ENCODE data around the gene TBX3.

Gene TBX3

GRCh38 chr12:114690267-114691135 lies 6.5 kb upstream of the TBX3 start:
- no peaks in the 10 kb centered on the region for H3K9me3 ChIP-seq (ENCODE audit: control insufficient read depth in 2 of 2, low read length in 2 of 2)
- H3K9ac ChIP-seq (ENCODE audit: low read depth in 1 of 2, low read length in 2 of 2) = no peak overlapping the region
- no peak overlapping the region for H3K27ac ChIP-seq (ENCODE audit: low read depth in 2 of 2, low read length in 2 of 2)
- H3K36me3 ChIP-seq (ENCODE audit: control insufficient read depth in 2 of 2, insufficient read depth in 2 of 2, low read length in 2 of 2) = no peaks in the 10 kb centered on the region
- H3K4me1 ChIP-seq (ENCODE audit: control insufficient read depth in 2 of 2, insufficient read depth in 2 of 2, low read length in 2 of 2) = peaks cover 0 to 2% of the 10 kb centered on the region in 2 donors
- no peak overlapping the region for H3K4me3 ChIP-seq (ENCODE audit: low read length in 2 of 2)
- H3K27me3 ChIP-seq (ENCODE audit: control insufficient read depth in 2 of 2, insufficient read depth in 2 of 2, low read length in 2 of 2) = peaks cover 51 to 79% of the 10 kb centered on the region in 2 donors

GRCh38 chr12:114689075-114689994 lies 5.4 kb upstream of the TBX3 start:
- no peaks in the 10 kb centered on the region for H3K36me3 ChIP-seq (ENCODE audit: control insufficient read depth in 2 of 2, insufficient read depth in 2 of 2, low read length in 2 of 2)
- H3K9ac ChIP-seq (ENCODE audit: low read depth in 1 of 2, low read length in 2 of 2) = no peak overlapping the region
- no peak overlapping the region for H3K27ac ChIP-seq (ENCODE audit: low read depth in 2 of 2, low read length in 2 of 2)
- peaks cover 43 to 74% of the 10 kb centered on the region in 2 donors for H3K27me3 ChIP-seq (ENCODE audit: control insufficient read depth in 2 of 2, insufficient read depth in 2 of 2, low read length in 2 of 2)
- H3K4me3 ChIP-seq (ENCODE audit: low read length in 2 of 2) = no peak overlapping the region
- H3K4me1 ChIP-seq (ENCODE audit: control insufficient read depth in 2 of 2, insufficient read depth in 2 of 2, low read length in 2 of 2) = peaks cover 6 to 8% of the 10 kb centered on the region in 2 donors
- H3K9me3 ChIP-seq (ENCODE audit: control insufficient read depth in 2 of 2, low read length in 2 of 2) = no peaks in the 10 kb centered on the region

DNA sequence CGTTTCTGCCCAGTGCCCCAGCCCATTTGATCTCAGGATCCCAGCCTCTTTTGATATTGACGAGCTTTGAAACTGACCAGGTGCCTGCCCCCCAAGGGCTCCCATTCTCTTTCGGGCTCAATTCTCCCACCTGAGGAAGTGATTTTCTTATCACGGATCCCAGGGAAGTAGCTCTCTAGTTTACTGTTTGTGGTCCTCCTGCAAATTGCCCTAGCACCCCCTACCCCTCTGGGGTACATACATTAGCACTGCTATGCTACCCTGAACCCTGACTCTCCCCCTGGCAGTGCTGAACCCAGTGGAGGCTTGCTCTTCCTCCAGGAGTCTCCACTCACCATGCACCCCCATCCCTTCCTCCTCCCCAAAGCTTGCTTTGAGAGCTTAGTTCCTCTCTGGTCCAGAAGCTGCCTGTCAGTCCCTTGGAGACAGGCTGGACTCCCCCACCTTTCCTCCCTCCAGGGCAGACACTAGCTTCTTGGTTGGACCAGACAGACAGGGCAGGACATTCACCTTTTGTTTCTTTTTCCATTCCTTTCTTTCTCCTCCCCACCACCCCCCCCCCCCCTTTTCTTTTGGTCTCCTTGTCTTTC lies 4.4 kb upstream of the TBX3 start:
- H3K9me3 ChIP-seq (ENCODE audit: control insufficient read depth in 2 of 2, low read length in 2 of 2) = no peaks in the 10 kb centered on the region
- H3K36me3 ChIP-seq (ENCODE audit: control insufficient read depth in 2 of 2, insufficient read depth in 2 of 2, low read length in 2 of 2) = no peaks in the 10 kb centered on the region
- H3K27ac ChIP-seq (ENCODE audit: low read depth in 2 of 2, low read length in 2 of 2) = no peak overlapping the region
- no peak overlapping the region for H3K9ac ChIP-seq (ENCODE audit: low read depth in 1 of 2, low read length in 2 of 2)
- H3K27me3 ChIP-seq (ENCODE audit: control insufficient read depth in 2 of 2, insufficient read depth in 2 of 2, low read length in 2 of 2) = peaks cover 41 to 68% of the 10 kb centered on the region in 2 donors
- H3K4me1 ChIP-seq (ENCODE audit: control insufficient read depth in 2 of 2, insufficient read depth in 2 of 2, low read length in 2 of 2) = peaks cover 6 to 8% of the 10 kb centered on the region in 2 donors
- no peak overlapping the region for H3K4me3 ChIP-seq (ENCODE audit: low read length in 2 of 2)

DNA sequence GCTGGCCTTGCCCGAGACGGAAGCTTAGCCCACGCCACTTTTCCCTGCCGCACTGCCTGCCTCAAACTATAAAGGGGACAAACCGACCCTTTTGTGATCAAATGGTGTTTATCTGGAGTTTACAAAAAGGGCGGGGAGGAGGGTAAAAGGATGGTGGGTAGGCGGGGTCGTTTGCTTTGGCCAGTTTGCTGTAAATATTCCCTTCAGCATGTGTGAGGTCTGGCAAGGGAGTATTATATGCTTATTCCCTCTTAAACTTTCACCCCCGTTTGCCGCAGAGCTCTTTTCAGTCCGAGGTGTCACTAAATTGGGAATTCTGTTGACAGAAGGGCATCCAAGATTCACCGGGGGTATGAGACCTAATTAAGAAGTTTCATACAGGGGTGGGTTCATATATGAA lies 3.8 kb upstream of the TBX3 start:
- Histone ChIP-seq H3K27me3 (ENCODE audit: control insufficient read depth in 2 of 2, insufficient read depth in 2 of 2, low read length in 2 of 2) (peaks cover 37 to 63% of the 10 kb centered on the region in 2 donors), H3K4me1 (ENCODE audit: control insufficient read depth in 2 of 2, insufficient read depth in 2 of 2, low read length in 2 of 2) (peaks cover 6 to 8% of the 10 kb centered on the region in 2 donors)

GRCh38 chr12:114686773-114687500 lies 3.0 kb upstream of the TBX3 start:
- H3K27me3 ChIP-seq (ENCODE audit: control insufficient read depth in 2 of 2, insufficient read depth in 2 of 2, low read length in 2 of 2) = peaks cover 30 to 57% of the 10 kb centered on the region in 2 donors
- H3K9me3 ChIP-seq (ENCODE audit: control insufficient read depth in 2 of 2, low read length in 2 of 2) = no peaks in the 10 kb centered on the region
- no peaks in the 10 kb centered on the region for H3K36me3 ChIP-seq (ENCODE audit: control insufficient read depth in 2 of 2, insufficient read depth in 2 of 2, low read length in 2 of 2)
- H3K9ac ChIP-seq (ENCODE audit: low read depth in 1 of 2, low read length in 2 of 2) = no peak overlapping the region
- peaks cover 8 to 12% of the 10 kb centered on the region in 2 donors for H3K4me1 ChIP-seq (ENCODE audit: control insufficient read depth in 2 of 2, insufficient read depth in 2 of 2, low read length in 2 of 2)
- H3K27ac ChIP-seq (ENCODE audit: low read depth in 2 of 2, low read length in 2 of 2) = no peak overlapping the region
- no peak overlapping the region for H3K4me3 ChIP-seq (ENCODE audit: low read length in 2 of 2)

More for the DNA sequence above, 3.8 kb upstream of the TBX3 start:
- H3K9ac ChIP-seq (ENCODE audit: low read depth in 1 of 2, low read length in 2 of 2) = no peak overlapping the region
- no peaks in the 10 kb centered on the region for H3K36me3 ChIP-seq (ENCODE audit: control insufficient read depth in 2 of 2, insufficient read depth in 2 of 2, low read length in 2 of 2)
- H3K9me3 ChIP-seq (ENCODE audit: control insufficient read depth in 2 of 2, low read length in 2 of 2) = no peaks in the 10 kb centered on the region
- no peak overlapping the region for H3K27ac ChIP-seq (ENCODE audit: low read depth in 2 of 2, low read length in 2 of 2)
- no peak overlapping the region for H3K4me3 ChIP-seq (ENCODE audit: low read length in 2 of 2)

GRCh38 chr12:114686426-114686772 lies 2.4 kb upstream of the TBX3 start:
- Histone ChIP-seq H3K9me3 (ENCODE audit: control insufficient read depth in 2 of 2, low read length in 2 of 2) (no peaks in the 10 kb centered on the region), H3K4me1 (ENCODE audit: control insufficient read depth in 2 of 2, insufficient read depth in 2 of 2, low read length in 2 of 2) (peaks cover 8 to 12% of the 10 kb centered on the region in 2 donors), H3K4me3 (ENCODE audit: low read length in 2 of 2) (no peak overlapping the region), H3K27ac (ENCODE audit: low read depth in 2 of 2, low read length in 2 of 2) (no peak overlapping the region), H3K36me3 (ENCODE audit: control insufficient read depth in 2 of 2, insufficient read depth in 2 of 2, low read length in 2 of 2) (no peaks in the 10 kb centered on the region), H3K27me3 (ENCODE audit: control insufficient read depth in 2 of 2, insufficient read depth in 2 of 2, low read length in 2 of 2) (peaks cover 27 to 53% of the 10 kb centered on the region in 2 donors), H3K9ac (ENCODE audit: low read depth in 1 of 2, low read length in 2 of 2) (no peak overlapping the region)

GRCh38 chr12:114685869-114686268 lies 1.9 kb upstream of the TBX3 start:
- H3K27me3 ChIP-seq (ENCODE audit: control insufficient read depth in 2 of 2, insufficient read depth in 2 of 2, low read length in 2 of 2) = peaks cover 22 to 48% of the 10 kb centered on the region in 2 donors
- H3K4me1 ChIP-seq (ENCODE audit: control insufficient read depth in 2 of 2, insufficient read depth in 2 of 2, low read length in 2 of 2) = peaks cover 8 to 12% of the 10 kb centered on the region in 2 donors
- no peak overlapping the region for H3K4me3 ChIP-seq (ENCODE audit: low read length in 2 of 2)
- no peaks in the 10 kb centered on the region for H3K36me3 ChIP-seq (ENCODE audit: control insufficient read depth in 2 of 2, insufficient read depth in 2 of 2, low read length in 2 of 2)
- no peak overlapping the region for H3K9ac ChIP-seq (ENCODE audit: low read depth in 1 of 2, low read length in 2 of 2)
- H3K9me3 ChIP-seq (ENCODE audit: control insufficient read depth in 2 of 2, low read length in 2 of 2) = no peaks in the 10 kb centered on the region
- peak overlapping the region; percentile 10 to 76 for H3K27ac ChIP-seq (ENCODE audit: low read depth in 2 of 2, low read length in 2 of 2)

DNA sequence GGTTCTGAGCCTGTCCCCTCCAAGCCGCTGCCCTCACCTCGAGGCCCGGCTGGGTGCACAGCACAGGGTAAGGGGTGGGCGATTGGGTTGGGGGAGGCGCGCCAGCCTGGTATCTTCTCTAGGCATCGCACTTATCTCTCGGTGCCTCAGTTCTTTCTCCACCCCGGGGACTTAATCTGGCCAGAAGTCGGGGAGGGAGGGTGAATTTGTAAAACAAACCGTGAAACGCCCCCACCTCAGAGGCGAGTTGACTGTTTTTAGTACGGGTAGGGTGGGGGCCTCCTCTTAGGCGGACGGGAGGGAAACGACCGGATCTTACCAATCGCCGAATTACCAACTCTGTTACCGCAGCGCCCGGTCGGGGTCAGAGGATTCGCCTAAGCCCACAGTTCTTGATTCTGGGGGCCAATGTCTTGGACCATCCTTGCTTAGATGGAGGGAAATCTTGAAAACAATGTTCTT lies 1.4 kb upstream of the TBX3 start:
- no peak overlapping the region for H3K9ac ChIP-seq (ENCODE audit: low read depth in 1 of 2, low read length in 2 of 2)
- H3K27me3 ChIP-seq (ENCODE audit: control insufficient read depth in 2 of 2, insufficient read depth in 2 of 2, low read length in 2 of 2) = peaks cover 19 to 43% of the 10 kb centered on the region in 2 donors
- peak overlapping the region in 1 of 2 donors; percentile 73 for H3K4me3 ChIP-seq (ENCODE audit: low read length in 2 of 2)

GRCh38 chr12:114684870-114685273 lies 897 bp upstream of the TBX3 start:
- H3K9me3 ChIP-seq (ENCODE audit: control insufficient read depth in 2 of 2, low read length in 2 of 2) = no peaks in the 10 kb centered on the region
- H3K36me3 ChIP-seq (ENCODE audit: control insufficient read depth in 2 of 2, insufficient read depth in 2 of 2, low read length in 2 of 2) = no peaks in the 10 kb centered on the region
- peak overlapping the region; percentile 69 to 73 for H3K4me3 ChIP-seq (ENCODE audit: low read length in 2 of 2)
- H3K9ac ChIP-seq (ENCODE audit: low read depth in 1 of 2, low read length in 2 of 2) = peak overlapping the region; percentile 63 to 68
- peaks cover 19 to 38% of the 10 kb centered on the region in 2 donors for H3K27me3 ChIP-seq (ENCODE audit: control insufficient read depth in 2 of 2, insufficient read depth in 2 of 2, low read length in 2 of 2)
- peak overlapping the region; percentile 76 to 85 for H3K27ac ChIP-seq (ENCODE audit: low read depth in 2 of 2, low read length in 2 of 2)
- H3K4me1 ChIP-seq (ENCODE audit: control insufficient read depth in 2 of 2, insufficient read depth in 2 of 2, low read length in 2 of 2) = peaks cover 8 to 12% of the 10 kb centered on the region in 2 donors

More for the DNA sequence above, 1.4 kb upstream of the TBX3 start:
- Histone ChIP-seq H3K9me3 (ENCODE audit: control insufficient read depth in 2 of 2, low read length in 2 of 2) (no peaks in the 10 kb centered on the region), H3K4me1 (ENCODE audit: control insufficient read depth in 2 of 2, insufficient read depth in 2 of 2, low read length in 2 of 2) (peaks cover 8 to 12% of the 10 kb centered on the region in 2 donors), H3K36me3 (ENCODE audit: control insufficient read depth in 2 of 2, insufficient read depth in 2 of 2, low read length in 2 of 2) (no peaks in the 10 kb centered on the region), H3K27ac (ENCODE audit: low read depth in 2 of 2, low read length in 2 of 2) (peak overlapping the region; percentile 10 to 76)

All from mucosa of rectum (tissue), 2 donors.